ENCODE data around the gene L3MBTL2.
"Not testable (repeated sequence)": the region's sequence is repeated elsewhere in the genome, so short reads cannot be mapped to it uniquely, and the experiment has no call there.

L3MBTL2 gene

DNA sequence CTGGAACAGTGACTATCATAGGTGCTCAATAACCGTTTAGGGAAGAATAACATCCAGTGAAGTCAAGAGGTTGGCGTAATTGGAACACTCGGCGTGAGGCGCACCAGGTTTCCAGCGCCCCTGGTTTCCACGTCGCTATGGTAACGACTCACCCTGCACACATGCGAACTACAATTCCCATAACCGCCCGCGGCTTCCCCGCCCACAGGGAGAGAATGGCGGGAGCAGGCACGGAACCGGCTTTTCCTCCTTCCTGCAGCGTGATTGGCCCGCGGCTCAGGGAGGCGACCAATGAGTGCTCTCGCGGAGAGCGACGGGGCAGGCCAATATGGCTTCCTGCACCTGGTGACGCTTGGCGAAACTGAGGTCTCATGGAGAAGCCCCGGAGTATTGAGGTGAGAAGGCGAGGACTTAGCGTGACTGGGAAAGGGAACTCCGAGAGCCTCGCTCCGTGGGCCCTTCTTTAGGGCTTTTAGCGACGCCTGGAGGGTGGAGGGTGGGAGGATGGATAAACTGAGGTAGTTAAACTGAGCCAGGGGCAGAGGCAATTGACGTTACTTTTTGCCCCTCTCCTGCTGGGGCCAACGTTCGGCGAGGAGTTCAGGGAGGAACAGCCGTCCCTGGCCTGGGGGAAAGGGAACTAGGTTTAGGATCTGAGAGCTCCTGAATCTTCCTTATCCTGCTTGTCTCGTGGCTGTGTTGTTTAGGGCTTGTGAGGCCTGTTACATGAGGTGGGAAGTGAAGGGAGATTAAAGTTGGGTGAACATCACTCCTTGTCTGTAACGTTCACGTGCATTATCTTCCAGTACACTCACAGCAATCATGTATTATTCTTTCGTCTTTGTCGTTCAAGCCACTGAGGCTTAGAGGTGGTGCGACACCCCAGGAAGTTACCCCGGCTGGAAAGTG, at the start of gene L3MBTL2:
Gene L3MBTL2, plus strand, starts transcription at position 321 of the 909 bp plus-strand sequence. Its CDS starts 51 bp downstream, at position 372.
- peak; percentile 88 for DNase-seq

DNA sequence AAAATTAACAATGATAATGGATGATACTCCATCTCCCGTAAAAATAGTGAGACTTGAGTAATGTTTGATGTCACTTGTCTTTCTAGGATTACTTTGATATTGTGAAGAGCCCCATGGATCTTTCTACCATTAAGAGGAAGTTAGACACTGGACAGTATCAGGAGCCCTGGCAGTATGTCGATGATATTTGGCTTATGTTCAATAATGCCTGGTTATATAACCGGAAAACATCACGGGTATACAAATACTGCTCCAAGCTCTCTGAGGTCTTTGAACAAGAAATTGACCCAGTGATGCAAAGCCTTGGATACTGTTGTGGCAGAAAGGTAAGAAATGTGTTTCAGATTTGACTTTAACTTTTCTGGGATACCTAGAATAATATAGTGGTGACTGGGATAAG, 48.0 kb upstream of the L3MBTL2 start:
- DNase-seq = no peak

DNA sequence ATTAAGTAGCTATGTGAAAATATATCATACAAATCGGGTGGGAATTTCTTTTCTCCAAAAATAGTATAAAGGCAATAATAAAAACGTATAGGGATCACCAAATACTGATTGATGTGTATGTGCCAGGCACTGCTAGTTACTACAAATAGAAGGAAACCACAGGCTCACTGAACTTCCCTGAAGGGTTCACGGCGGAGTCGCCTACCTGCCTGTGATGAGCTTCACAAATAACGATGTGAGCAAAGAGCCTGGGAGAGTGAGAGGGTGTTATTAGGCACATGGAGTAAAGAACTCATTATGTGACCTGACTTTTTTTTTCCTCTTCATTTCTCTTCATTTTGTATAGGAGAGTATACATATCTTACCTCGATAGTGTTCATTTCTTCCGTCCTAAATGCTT, 36.0 kb upstream of the L3MBTL2 start:
- DNase-seq = no peak

DNA sequence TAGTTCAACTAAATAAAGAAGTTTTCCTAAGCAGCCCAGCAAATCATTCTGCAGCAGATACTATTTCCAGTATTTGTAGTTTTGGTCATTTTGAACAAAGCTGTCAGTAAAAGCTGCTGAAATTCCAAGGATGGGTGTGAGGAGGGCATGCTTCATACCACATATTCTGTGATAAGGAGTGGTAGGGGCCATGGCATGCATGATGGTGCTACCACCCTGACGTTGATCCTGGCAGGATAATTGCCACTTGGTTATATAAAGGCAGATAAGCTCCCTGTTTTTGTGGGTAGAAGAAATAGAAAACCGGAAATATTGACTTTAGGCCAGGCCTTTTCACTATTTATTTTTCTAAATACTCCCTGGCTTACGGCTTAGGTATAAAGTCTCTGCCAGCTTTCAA, 33.1 kb upstream of the L3MBTL2 start:
- no peak for DNase-seq

DNA sequence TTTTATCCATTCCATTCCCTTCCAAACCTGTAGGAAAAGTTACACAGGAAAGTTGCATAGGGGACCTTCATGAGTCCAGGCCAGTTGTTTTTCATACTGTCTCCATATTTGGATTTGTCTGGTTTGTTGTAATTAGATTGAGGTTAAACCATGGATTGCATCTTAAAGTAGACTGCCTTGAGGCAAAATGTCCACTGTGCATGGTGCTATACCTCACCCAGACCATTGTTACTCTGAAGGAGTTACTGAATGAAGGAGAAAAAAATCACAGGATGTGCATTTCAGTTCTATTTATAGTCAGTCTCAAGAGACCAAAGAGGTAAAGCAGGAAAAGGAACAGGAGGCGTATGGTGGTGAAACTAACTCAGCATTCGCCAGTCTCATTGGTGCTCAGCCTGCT, 29.6 kb upstream of the L3MBTL2 start:
- DNase-seq = no peak

DNA sequence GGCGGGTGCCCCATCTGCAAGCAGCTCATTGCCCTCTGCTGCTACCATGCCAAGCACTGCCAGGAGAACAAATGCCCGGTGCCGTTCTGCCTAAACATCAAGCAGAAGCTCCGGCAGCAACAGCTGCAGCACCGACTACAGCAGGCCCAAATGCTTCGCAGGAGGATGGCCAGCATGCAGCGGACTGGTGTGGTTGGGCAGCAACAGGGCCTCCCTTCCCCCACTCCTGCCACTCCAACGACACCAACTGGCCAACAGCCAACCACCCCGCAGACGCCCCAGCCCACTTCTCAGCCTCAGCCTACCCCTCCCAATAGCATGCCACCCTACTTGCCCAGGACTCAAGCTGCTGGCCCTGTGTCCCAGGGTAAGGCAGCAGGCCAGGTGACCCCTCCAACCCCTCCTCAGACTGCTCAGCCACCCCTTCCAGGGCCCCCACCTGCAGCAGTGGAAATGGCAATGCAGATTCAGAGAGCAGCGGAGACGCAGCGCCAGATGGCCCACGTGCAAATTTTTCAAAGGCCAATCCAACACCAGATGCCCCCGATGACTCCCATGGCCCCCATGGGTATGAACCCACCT, 28.0 kb upstream of the L3MBTL2 start:
- DNase-seq = no peak

DNA sequence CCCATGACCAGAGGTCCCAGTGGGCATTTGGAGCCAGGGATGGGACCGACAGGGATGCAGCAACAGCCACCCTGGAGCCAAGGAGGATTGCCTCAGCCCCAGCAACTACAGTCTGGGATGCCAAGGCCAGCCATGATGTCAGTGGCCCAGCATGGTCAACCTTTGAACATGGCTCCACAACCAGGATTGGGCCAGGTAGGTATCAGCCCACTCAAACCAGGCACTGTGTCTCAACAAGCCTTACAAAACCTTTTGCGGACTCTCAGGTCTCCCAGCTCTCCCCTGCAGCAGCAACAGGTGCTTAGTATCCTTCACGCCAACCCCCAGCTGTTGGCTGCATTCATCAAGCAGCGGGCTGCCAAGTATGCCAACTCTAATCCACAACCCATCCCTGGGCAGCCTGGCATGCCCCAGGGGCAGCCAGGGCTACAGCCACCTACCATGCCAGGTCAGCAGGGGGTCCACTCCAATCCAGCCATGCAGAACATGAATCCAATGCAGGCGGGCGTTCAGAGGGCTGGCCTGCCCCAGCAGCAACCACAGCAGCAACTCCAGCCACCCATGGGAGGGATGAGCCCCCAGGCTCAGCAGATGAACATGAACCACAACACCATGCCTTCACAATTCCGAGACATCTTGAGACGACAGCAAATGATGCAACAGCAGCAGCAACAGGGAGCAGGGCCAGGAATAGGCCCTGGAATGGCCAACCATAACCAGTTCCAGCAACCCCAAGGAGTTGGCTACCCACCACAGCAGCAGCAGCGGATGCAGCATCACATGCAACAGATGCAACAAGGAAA, 27.3 kb upstream of the L3MBTL2 start:
- DNase-seq = no peak

DNA sequence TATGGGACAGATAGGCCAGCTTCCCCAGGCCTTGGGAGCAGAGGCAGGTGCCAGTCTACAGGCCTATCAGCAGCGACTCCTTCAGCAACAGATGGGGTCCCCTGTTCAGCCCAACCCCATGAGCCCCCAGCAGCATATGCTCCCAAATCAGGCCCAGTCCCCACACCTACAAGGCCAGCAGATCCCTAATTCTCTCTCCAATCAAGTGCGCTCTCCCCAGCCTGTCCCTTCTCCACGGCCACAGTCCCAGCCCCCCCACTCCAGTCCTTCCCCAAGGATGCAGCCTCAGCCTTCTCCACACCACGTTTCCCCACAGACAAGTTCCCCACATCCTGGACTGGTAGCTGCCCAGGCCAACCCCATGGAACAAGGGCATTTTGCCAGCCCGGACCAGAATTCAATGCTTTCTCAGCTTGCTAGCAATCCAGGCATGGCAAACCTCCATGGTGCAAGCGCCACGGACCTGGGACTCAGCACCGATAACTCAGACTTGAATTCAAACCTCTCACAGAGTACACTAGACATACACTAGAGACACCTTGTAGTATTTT, 26.6 kb upstream of the L3MBTL2 start:
- DNase-seq = no peak

DNA sequence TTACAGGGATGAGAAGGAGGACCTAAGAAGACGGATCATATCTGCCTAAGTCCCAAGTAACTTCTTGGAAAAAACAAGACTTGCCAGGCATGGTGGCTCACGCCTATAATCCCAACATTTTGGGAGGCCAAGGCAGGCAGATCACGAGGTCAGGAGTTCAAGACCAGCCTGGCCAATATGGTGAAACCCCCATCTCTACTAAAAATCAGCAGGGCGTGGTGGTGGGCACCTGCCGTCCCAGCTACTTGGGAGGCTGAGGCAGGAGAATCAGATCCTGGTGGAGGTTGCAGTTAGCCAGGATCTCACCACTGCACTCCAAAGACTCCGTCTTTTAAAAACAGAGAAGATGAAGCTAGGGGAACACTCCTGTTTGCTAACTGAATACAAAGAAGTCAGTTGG, 24.8 kb upstream of the L3MBTL2 start:
- not testable (repeated sequence) for DNase-seq

DNA sequence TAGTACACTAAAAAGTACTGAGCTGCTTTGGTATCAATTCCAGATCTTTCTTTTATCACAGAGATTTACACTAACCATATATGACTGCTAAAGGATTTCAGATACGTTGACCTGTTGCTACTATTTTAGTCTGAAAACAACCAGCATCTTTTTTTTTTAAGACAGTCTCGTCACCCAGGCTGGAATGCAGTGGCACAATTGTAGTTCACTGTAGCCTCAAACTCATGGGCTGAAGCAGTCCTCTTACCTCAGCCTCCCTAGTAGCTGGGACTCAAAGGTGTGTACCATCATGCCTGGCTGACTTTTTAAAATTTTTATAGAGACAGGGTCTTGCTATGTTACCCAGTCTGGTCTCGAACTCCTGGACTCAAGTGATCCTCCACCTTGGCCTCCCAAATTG, 24.2 kb upstream of the L3MBTL2 start:
- no peak for DNase-seq

DNA sequence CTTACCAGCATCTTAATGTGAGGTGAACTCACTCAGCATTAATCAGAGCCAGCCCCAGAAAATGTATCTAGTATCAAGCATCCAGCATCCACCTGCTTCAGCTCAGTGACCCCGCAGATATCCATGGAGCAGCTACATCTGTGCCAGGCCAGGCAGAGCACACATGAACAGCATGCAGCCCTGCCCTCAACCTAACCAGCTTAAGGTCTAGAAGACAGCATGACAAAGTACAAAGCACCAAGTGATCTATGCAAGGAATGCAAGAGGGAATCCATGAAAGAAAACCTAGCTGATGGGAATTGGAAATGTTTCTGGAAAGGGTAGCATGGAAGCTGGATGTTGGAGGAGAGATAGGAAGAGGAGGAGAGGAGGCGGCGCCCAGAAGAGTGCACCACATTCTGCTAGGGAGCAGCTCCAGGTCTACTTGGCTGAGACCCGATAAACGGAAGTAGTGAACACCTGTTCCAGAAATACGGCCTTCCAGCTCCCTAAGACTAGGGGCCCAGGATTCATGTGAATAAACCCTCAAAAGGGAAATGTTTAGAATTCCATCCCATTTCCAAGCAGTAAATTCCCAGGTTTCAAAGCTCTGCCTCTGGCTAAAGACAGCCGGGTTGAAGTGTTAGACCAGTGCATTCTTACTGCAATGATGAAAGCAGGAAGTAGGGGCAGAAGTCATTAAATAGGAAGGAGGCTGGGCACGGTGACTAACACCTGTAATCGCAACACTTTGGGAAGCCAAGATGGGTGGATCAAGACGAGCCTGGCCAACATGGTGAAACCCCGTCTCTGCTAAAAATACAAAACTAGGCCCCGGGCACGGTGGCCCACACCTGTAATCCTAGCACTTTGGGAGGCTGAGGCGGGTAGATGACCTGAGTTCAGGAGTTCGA, 23.5 kb upstream of the L3MBTL2 start:
- DNase-seq = no peak

DNA sequence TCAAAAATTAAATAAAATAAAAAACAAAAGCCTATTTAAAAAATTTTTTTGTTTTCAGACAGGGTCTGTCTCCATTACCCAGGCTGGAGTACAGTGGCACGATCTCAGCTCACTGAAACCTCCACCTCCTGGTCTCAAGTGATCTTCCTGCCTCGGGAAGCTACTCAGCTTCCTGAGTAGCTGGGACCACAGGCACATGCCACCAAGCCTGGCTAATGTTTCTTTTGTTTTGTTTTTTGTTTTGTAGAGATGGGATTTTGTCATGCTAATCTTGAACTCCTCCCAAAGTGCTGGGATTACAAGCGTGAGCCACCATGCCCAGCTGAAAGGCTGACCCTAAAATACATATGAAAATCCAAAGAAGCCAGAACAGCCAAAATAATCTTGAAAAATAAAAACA, 20.4 kb upstream of the L3MBTL2 start:
- no peak for DNase-seq

DNA sequence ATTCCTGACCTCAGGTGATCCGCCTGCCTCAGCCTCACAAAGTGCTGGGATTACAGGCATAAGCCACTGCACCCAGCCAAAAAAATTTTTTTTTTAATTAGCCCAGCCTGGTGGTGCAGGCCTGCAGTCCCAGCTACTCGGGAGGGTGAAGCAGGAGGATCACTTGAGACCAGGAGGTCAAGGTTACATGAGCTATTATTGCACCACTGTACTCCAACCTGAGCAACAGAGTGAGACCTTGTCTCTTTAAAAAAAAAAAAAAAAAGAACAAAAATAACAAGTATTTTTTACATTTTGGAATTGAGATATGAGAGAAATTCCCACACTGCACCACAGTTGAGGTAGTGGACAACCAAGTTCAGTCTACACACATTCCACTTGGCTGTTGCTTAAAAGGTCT, 13.6 kb upstream of the L3MBTL2 start:
- DNase-seq = no peak

DNA sequence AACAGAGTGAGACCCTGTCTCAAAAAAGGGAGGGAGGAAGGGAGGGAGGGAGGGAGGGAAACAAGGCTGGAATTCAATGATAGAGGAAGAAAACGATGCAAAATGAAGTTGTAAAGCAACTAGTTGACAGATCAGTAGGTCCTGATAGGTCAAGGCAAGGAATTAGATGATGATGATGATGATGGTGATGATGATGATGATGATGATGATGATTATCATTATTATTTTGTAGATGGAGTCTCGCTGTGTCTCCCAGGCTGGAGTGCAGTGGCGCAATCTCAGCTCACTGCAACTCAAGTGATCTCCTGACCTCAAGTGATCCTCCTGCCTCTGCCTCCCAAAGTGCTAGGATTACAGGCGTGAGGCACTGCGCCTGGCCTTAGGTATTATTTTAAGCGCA, 11.3 kb upstream of the L3MBTL2 start:
- DNase-seq = no peak

DNA sequence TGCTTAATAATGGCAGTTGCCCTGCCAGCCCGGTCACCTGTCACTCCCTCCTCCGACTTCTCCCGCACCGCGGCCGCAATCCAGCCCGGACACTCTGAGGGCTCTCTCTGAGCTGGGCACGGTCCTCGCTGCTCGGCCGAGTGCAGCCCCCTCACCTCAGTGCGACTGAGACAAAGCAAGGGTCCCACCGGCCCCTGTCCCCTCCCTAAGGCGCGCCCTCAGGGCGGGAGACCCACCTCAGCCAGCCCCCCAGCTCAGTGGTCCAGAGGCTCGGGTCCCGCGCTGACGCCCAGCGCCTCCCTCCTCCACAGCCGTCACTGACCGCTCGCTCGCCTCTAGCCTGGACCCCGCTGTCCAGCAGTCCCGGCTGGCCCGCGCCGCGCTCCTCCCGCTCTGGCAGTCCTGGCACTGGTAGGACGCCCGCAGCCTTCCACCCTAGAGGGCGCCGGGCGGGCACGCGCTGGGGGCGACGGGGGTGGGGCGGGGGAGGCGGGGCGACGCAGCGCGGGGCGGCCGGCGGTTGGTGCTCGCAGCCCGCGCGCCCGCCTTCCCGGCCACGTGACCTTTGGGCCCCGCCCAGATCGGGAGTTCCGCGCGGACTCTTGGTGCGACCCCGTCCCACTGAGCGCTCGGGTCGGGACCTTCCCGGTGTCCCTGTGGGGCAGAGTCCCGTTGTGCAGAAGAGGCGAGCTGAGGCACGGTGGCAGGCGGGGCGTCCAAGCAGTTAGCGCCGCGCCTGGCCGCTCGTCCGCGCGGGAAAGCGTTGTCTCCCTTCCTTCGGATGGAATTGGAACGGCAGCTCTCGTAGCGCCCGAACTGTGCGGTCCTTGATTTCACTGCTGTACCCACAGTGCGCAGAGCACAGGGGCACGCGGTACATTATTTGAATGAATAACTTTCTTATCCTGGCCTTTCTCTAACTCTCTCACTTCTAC, 7.8 kb upstream of the L3MBTL2 start:
- peak; percentile 22 for DNase-seq

DNA sequence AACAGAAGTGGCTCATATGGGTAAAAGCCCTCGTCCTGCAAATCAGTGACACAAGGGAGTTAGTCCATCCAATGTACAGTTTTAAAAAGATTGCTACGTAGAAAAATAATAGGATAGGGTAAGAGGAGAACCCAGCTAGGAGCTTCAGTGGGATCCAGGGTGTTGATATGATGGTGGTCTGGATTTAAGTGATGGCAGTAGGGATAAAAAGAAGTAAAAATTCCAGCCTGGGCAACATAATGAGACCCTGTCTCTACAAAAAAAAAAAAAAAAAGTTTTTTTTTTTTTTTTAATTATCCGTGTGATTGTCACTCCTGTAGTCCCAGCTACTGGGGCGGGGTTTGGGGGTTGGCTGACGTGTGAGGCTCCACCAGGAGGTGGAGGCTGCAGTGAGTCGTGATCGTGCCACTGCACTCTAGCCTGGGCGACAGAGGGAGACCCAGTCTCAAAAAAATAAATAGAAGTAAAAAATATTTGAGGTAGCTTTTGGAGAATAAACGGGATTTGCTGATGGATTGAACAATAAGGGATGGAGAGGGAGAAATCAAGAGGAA, 7.0 kb upstream of the L3MBTL2 start:
- no peak for DNase-seq

DNA sequence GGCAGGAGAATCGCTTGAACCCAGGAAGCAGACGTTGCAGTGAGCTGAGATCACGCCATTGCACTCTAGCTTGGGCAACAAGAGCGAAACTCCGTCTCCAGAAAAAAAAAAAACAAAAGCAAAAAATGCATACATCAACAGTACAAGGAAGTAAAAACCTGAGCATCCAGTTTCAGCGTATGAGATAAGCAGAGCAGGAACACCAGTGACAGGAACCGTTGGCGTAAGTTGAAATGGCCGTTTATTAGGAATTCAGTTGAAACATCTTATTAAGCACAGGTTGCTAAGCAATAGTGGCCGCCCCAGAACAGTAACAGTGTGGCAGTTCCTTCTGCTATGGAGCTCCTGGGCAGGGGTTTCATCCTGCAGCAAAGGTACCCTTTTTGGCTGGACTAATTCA, 4.0 kb upstream of the L3MBTL2 start:
- no peak for DNase-seq

DNA sequence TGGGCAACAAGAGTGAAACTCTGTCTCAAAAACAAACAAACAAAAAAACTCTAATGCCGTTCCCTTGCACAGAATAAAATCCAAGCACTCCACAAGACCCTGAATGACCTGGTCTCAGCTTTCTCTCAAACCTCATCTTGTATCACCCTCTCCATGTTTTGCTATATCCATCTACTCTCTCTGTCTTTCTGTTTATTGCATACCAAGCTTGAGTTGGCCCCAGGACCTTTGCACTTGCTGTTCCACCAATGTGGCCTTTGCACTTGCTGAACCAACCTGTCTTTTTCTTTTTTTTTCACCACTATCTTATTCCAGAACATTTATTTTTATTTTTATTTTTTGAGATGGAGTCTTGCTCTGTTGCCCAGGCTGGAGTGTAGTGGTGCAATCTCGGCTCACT, 2.0 kb upstream of the L3MBTL2 start:
- no peak for DNase-seq

DNA sequence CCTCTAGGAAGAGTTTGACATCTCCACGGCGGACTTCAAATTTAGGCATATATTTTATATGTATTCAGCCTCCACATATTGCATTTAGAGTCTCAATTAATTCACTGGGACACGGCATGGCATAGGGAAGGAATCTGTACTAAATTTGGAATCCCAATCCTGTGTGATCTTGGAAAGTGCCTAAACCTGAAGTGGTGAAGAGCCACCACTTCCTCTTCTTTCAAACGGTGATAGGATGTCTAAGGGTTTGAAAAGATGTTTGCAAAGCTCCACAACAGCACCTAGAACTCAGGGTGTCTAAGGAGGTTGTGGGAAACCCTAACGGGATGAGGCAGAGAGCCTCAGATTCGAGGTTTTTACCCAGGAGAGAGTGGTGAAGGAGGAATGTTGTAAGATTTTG, 1.0 kb upstream of the L3MBTL2 start:
- no peak for DNase-seq

DNA sequence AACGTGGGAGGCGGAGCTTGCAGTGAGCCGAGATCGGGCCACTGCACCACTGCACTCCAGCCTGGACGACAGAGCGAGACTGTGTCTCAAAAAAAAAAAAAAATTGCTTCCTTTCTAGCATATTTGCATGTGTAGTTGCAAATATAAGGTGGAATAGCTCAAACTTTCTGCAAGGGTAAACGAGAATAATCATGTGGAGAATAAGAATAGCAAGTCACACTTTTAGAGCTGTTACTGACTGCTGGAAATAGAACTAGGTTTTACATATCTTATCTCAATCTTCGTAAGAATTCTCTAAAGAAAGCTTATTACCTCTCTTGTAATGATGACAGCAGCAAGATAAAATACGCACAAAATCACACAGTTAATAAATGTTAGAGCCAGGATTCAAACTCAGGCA, 1.6 kb downstream of the L3MBTL2 start:
- no peak for DNase-seq

DNA sequence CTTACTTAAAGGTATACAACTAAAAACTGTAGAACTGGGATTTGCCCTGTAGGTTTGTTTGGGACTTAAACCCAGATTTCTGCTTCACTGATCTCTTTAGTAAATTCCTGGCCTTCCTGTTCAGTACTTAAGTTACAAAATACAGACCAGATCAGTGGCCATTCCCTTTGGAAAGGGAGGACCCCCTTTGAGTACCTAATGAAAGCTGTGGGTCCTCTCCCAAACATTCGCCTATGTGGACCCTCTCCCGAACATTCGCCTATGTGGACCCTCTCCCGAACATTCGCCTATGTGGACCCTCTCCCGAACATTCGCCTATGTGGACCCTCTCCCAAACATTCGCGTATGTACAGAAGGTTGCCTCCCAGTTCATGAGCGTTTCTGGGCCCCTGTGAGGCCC, 10.3 kb downstream of the L3MBTL2 start:
- DNase-seq = no peak

Measured in NCI-H526 treated with DMSO at 0.1 percent for 48 hours (cell line).